HG03521 (cell line): Measurements from ENCODE around the gene SOX1.

Experiments
- ATAC-seq: cut with Tn5 transposase; IDR thresholded peaks from one replicate; pipeline ENCODE4 v1.9.1; 2021; ENCODE audit warnings: mild to moderate bottlenecking, moderate library complexity; ENCODE audit not compliant: unreplicated experiment

The SOX1 gene

GRCh38 chr13:112104881-112105234 lies 37.9 kb downstream of the SOX1 start:
- ATAC-seq, result no peak

DNA sequence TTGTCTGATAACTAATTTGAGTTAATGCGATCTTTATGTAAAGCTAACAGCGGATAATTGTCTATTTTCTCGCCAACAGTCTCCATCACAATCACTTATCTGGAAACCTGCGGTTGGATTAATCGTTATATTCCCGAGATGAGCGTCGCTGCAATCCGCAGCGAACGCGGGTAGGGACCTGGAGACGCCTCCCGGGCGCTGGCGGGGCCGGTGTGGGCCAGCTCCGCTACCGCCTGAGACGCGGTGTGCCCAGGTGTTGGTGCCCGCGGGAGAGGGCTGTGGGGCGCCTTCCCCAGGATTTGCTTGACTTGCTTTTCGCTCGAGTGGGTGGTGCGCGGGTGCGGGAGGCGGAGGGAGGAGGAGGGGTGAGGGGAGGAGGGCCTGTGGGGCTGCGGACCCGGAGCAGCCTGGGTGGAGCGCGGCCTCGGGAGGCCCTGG lies 38.3 kb downstream of the SOX1 start:
- no peak for ATAC-seq

- ATAC-seq, result no peak
Measured at GRCh38 chr13:112105892-112106291, 38.9 kb downstream of the SOX1 start.

DNA sequence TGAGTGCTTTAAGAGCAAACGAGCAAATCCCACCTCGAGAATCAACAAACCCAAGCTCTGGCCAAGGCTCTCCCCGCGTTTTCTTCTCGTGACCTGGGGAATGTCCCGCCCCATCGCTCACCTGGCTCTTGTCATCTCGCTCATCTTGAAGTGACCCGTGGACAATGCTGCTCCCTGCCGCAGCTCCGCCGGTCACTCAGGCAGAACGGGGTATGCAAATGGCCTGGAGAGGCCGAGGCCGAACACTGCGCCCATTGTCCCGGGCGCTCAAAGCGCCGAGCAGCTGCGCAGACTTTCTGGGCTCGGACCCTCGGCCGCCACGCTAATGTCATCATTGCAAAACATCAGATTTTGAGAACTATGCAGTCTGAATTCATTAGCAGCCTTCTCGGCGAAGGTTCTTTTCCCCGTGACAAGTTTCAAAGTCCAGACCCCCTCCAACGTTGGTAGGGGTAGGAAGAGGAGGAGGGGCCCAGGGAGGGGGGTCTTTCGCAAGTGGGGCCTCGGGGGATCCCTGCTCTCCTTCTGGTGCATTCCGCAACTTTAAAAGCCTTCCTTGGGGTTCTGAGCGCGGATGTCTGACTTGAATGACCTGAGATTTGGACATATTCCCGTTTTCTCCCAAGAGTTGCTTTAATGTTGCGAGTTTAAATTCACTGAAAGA lies 39.7 kb downstream of the SOX1 start:
- no peak for ATAC-seq

DNA sequence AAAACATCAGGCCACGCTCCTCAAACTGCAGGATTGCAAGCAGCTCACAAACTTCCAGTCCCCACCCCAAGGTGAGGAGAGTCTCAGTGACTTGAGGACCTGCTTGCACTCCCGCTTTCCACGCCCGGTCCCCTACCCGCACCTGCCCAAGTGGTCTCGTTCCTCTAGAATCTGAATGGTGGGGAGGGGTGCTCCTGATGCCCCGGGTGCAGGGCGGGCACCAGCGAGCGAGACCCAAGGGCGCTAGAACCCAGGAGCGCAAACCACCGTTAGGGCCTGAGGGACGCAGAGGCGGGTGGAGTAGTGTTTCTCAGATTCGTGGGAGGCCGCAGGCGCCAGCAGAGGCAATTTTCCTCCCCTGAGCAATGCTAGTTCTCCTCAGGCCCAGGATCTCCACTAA lies 40.3 kb downstream of the SOX1 start:
- ATAC-seq, result no peak

- ATAC-seq, result no peak
Measured at GRCh38 chr13:112110479-112110878, 43.5 kb downstream of the SOX1 start.

DNA sequence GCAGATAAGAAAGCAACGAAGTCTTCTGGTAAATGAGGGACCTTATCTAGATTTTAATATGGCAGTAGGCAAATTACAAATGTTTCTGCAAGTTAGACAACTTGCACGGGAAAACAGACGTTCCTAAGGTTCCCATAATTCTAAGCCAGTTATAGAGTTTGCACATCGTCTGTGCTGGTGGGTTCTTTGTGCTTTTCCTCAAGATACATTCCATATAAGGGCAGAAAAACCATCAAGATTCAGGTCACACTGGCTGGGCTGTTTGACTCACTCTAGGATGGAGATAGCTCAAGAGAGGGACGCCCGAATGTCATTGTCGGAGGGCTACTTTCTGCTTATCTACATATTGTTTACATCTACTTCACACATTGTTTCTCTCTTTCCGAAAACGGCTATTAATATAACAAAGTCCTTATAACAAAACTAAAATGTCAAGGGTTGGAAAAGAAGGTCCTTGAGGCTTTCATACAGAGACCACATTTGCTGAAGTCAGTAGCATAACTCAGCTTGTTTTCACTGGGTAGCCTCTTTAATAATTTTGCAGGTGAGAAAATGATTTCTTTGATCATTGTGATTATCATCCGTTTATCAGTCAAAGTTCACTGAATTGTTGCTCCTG lies 44.4 kb downstream of the SOX1 start:
- ATAC-seq, result no peak

- no peak for ATAC-seq
Measured at GRCh38 chr13:112112534-112113276, 45.8 kb downstream of the SOX1 start.

GRCh38 chr13:112113348-112113747 lies 46.4 kb downstream of the SOX1 start:
- no peak for ATAC-seq

DNA sequence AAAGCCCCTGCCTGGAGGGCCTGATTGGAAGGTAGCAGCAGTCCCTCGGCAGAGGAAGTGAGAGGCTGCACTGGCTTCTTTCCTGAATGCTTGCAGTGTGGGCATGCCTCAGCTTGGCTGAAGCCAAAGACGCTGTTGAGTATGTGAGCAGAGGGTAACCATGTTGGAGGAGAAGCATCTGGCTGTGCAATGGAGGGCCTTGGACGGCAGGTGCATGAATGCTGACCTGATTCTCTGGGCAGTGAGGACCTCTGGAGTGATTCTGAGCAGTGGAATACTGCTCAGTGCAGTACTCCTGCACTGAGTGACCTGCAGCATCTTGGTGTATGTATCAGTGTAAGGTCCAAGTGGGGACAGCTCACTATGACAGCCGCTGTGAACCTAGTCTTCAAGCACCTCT lies 46.9 kb downstream of the SOX1 start:
- no peak for ATAC-seq

DNA sequence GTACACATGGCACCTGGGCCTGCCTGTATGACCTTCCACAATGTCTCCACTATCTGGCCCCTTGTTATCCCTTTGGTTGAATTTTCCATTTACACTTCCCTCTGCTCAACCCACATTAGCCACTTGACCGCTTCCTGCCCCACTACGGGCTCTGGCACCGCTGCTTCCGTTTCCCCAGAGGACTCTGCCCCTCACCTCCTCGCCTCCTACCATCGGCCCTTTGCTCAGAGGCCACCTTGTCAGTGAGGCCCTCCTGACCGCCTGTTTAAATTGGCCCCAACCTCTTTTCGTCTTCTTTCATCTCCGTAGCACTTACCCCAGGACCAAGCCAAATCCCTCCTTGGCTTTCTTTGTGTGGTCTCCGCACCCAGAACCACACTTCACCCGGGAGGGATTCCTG lies 47.4 kb downstream of the SOX1 start:
- ATAC-seq, result no peak

- no peak for ATAC-seq
Measured at GRCh38 chr13:112115403-112116091, 48.6 kb downstream of the SOX1 start.

DNA sequence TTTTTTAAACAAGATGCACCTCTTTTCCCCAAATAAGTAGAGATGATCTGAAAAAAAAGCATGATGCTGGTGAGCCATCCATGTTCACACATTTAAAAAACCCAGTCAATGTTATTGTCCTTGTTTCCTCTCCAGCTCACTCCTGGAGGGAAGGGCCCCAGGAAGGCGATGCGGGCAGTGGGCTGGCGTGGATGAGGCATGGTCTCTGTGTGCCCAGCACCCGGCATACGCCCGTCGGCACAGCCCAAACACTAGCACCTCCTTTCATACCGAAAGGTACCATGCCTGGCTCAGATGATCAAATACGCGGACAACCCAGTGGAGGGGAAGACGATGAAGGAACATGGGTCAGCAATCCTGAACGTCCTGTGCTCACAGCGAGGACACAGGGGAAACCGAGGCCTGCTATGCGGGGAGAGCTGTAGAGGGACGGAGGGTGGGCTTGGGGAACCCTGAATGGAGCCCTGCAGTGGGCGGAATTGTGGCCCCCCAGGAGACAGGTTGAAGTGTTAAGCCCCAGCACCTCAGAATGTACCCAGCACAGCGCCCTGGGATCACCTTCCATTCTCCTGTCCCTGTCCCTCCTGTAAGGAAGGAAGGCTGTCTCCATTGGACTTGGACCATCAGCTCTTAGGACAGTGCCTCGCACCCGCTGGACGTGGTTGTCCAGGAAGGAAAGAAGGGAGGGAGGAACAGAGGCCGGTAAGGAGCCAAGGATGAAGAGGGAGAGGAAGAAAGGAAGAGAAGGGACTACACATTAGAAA lies 49.4 kb downstream of the SOX1 start:
- ATAC-seq, result no peak

DNA sequence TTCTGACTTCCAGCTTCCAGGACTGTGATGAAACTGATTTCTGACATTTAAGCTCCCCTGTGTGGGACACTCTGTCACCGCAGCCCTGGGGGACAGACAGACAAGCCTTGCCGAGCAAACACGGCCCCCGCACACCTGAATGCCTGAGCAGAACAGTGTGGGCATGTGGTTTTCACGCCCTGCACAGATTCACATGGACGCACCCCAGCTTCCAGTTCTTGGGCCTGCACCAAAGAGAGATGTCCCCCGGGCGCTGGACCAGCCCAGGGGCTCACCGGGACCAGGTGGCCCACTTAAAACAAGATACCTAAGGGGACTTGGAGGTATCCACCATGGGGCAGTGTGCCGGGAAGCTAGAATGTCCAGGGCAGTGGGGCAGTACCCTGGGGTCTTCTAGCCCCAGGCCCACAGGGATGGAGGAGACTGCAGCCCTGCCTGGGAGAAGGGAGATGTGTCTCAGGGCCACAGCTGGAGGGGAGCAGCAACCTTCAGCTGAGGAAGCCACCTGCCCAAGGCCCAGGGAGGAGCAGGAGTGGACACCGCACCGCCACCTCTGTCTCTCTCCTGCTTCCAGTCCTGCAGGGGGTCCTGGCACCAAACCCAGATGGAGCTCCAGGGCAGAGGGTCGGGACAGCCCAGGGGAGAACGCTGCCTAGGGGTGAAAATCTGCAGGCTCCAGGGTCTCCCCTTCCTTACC lies 50.5 kb downstream of the SOX1 start:
- ATAC-seq, result no peak

DNA sequence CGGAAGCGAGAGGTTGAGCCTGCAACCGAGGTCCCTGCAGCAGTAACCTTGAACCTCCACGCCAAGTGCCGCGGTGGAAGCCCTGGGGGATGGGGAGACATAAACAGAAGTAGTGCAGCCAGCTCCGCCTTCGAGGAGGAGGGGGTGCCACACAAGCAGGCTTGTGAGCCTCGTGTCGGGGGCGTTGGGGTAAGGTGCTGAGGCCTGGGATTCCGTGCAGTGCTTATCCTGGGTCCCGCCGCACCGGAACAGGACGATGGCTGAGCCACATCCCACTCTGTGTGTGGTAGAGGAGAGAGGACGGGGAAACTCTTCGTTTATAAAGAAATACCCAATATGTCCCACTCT lies 51.0 kb downstream of the SOX1 start:
- no peak for ATAC-seq

DNA sequence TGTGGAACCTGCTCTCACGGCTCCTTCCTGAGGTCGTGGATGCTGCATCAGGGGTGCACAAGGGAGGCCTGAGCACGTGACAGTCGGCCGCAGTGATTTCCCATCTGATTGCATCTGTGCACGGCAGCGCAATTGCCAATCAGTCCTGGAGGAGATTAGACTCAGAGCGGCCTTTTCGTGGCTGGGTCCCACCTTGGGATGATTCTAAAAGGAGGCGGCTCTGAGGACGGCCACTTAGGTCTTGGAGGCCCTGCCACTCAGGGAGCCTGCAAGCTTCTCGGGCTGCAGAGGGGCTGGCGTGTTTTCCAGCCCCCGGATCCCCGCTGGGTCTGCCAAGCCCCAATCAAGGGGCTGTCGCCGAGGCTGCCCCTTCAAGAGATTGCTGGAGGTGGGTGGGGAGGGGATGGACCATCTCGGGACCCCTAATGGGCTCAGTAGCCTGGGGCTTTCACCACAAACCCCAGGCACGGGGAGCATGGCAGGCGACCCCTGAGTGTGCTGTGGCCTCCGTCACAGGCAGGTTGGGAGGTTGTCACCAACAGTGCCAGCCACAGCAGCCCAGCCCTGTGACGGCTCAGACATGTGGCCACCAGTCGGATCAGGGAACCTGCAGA lies 51.6 kb downstream of the SOX1 start:
- no peak for ATAC-seq

DNA sequence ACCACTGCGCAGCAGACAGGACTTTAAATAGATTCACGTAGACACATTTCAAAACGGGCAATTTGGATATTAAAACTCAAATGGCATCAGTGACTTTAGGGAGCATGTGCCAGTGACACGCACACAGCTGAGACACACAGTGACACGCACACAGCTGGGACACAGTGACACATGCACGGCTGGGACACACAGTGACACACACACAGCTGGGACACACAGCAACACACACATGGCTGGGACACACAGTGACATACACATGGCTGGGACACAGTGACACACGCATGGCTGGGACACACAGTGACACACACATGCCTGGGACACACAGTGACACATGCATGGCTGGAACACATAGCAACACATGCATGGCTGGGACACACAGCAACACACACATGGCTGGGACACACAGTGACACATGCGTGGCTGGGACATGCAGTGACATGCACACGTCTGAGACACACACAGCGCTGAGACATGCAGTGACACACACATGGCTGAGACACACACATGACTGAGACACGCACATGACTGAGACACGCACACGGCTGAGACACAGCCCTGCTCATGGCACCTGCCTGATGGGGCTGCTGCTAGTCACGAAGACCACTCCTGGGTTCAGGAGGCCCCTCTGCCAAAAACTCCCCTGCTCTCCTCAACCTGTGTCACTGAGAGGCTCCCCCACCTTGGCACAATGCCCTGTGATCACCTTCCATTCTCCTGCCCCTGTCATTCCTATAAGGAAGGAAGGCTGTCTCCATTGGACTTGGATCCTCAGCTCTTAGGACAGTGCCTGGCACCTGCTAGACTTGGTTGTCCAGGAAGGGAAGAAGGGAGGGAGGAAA lies 52.5 kb downstream of the SOX1 start:
- ATAC-seq, result no peak

- ATAC-seq, result no peak
Measured at GRCh38 chr13:112120031-112120373, 53.1 kb downstream of the SOX1 start.
